ENCODE data around the gene CAP2.

DNA sequence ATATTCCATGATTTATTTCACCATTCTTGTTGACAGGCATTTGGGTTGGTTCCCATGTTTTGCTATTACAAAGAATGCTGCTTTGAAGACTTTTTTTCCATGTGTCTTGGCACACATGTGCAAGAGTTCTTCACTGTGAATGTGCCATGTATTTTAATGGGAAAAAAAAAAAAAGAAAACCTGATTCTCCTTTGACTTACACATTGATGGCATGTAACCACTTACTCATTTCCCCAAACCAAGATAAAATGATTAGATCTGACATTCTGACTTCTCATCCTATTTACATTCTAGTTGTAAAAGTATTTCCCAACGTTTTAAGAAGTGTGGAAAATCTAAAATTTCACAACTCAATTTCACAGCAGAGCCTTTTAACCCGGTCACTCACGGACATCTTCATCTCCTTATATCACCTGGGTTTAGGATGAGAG, 4.4 kb downstream of the CAP2 start:
- TF ChIP-seq EP300 (IDR thresholded peaks at IDR 0.05) (no peak), POLR2A (IDR thresholded peaks at IDR 0.05) (no peak), POLR2AphosphoS5 (IDR thresholded peaks at IDR 0.05) (peak; percentile 16)
- TF ChIP-seq, protein P1, sequence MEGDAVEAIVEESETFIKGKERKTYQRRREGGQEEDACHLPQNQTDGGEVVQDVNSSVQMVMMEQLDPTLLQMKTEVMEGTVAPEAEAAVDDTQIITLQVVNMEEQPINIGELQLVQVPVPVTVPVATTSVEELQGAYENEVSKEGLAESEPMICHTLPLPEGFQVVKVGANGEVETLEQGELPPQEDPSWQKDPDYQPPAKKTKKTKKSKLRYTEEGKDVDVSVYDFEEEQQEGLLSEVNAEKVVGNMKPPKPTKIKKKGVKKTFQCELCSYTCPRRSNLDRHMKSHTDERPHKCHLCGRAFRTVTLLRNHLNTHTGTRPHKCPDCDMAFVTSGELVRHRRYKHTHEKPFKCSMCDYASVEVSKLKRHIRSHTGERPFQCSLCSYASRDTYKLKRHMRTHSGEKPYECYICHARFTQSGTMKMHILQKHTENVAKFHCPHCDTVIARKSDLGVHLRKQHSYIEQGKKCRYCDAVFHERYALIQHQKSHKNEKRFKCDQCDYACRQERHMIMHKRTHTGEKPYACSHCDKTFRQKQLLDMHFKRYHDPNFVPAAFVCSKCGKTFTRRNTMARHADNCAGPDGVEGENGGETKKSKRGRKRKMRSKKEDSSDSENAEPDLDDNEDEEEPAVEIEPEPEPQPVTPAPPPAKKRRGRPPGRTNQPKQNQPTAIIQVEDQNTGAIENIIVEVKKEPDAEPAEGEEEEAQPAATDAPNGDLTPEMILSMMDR (IDR thresholded peaks at IDR 0.05): no peak
